ENCODE measurements around the gene RRP1B.

Gene RRP1B

GRCh38 chr21:43631411-43632107 is 27.8 kb upstream of the RRP1B start:
- Histone ChIP-seq H3K4me1 (ENCODE audit: insufficient read depth, insufficient read length) (no peaks in the 10 kb centered on the region), H3K4me3 (ENCODE audit: insufficient read length, low read depth) (no peak overlapping the region), H3K36me3 (ENCODE audit: insufficient read depth, insufficient read length, low read length) (no peaks in the 10 kb centered on the region), H3K9me3 (ENCODE audit: insufficient read depth, low read length) (peaks cover 18% of the 10 kb centered on the region; the same call in 1 of the 2 replicates), H3K9ac (ENCODE audit: insufficient read length, low read depth) (no peak overlapping the region), H3K27me3 (ENCODE audit: insufficient read depth, insufficient read length) (no peaks in the 10 kb centered on the region)
- TF ChIP-seq ZNF274 (IDR thresholded peaks at IDR 0.05; ENCODE audit: low read depth, low read length) (no peak), YY1 (IDR thresholded peaks at IDR 0.05; ENCODE audit: insufficient read depth, insufficient read length) (no peak), SUZ12 (IDR thresholded peaks at IDR 0.05; ENCODE audit: extremely low read depth, insufficient read depth, insufficient read length) (no peak)
- DNase-seq (ENCODE audit: low read depth, low spot score) = no peak

GRCh38 chr21:43632373-43632905 is 26.9 kb upstream of the RRP1B start:
- Histone ChIP-seq H3K9ac (ENCODE audit: insufficient read length, low read depth) (no peak overlapping the region), H3K9me3 (ENCODE audit: insufficient read depth, low read length) (peaks cover 15% of the 10 kb centered on the region; the same call in 1 of the 2 replicates), H3K4me3 (ENCODE audit: insufficient read length, low read depth) (no peak overlapping the region), H3K4me1 (ENCODE audit: insufficient read depth, insufficient read length) (no peaks in the 10 kb centered on the region), H3K27me3 (ENCODE audit: insufficient read depth, insufficient read length) (no peaks in the 10 kb centered on the region), H3K36me3 (ENCODE audit: insufficient read depth, insufficient read length, low read length) (no peaks in the 10 kb centered on the region)
- no peak for DNase-seq (ENCODE audit: low read depth, low spot score)
- TF ChIP-seq SUZ12 (IDR thresholded peaks at IDR 0.05; ENCODE audit: extremely low read depth, insufficient read depth, insufficient read length) = no peak
- TF ChIP-seq ZNF274 (IDR thresholded peaks at IDR 0.05; ENCODE audit: low read depth, low read length) = no peak
- TF ChIP-seq YY1 (IDR thresholded peaks at IDR 0.05; ENCODE audit: insufficient read depth, insufficient read length) = no peak

GRCh38 chr21:43634618-43635017 is 24.7 kb upstream of the RRP1B start:
- Histone ChIP-seq H3K4me3 (ENCODE audit: insufficient read length, low read depth) (no peak overlapping the region), H3K9me3 (ENCODE audit: insufficient read depth, low read length) (no peaks in the 10 kb centered on the region), H3K4me1 (ENCODE audit: insufficient read depth, insufficient read length) (no peaks in the 10 kb centered on the region), H3K27me3 (ENCODE audit: insufficient read depth, insufficient read length) (no peaks in the 10 kb centered on the region), H3K9ac (ENCODE audit: insufficient read length, low read depth) (no peak overlapping the region), H3K36me3 (ENCODE audit: insufficient read depth, insufficient read length, low read length) (no peaks in the 10 kb centered on the region)
- no peak for DNase-seq (ENCODE audit: low read depth, low spot score)
- TF ChIP-seq YY1 (IDR thresholded peaks at IDR 0.05; ENCODE audit: insufficient read depth, insufficient read length) = no peak
- no peak for TF ChIP-seq ZNF274 (IDR thresholded peaks at IDR 0.05; ENCODE audit: low read depth, low read length)
- no peak for TF ChIP-seq SUZ12 (IDR thresholded peaks at IDR 0.05; ENCODE audit: extremely low read depth, insufficient read depth, insufficient read length)

GRCh38 chr21:43635436-43635835 is 23.9 kb upstream of the RRP1B start:
- Histone ChIP-seq H3K4me3 (ENCODE audit: insufficient read length, low read depth) (no peak overlapping the region), H3K4me1 (ENCODE audit: insufficient read depth, insufficient read length) (no peaks in the 10 kb centered on the region), H3K9me3 (ENCODE audit: insufficient read depth, low read length) (no peaks in the 10 kb centered on the region), H3K36me3 (ENCODE audit: insufficient read depth, insufficient read length, low read length) (no peaks in the 10 kb centered on the region), H3K27me3 (ENCODE audit: insufficient read depth, insufficient read length) (no peaks in the 10 kb centered on the region), H3K9ac (ENCODE audit: insufficient read length, low read depth) (no peak overlapping the region)
- TF ChIP-seq SUZ12 (IDR thresholded peaks at IDR 0.05; ENCODE audit: extremely low read depth, insufficient read depth, insufficient read length) (no peak), ZNF274 (IDR thresholded peaks at IDR 0.05; ENCODE audit: low read depth, low read length) (no peak), YY1 (IDR thresholded peaks at IDR 0.05; ENCODE audit: insufficient read depth, insufficient read length) (no peak)
- no peak for DNase-seq (ENCODE audit: low read depth, low spot score)

GRCh38 chr21:43637530-43638158 is 21.7 kb upstream of the RRP1B start:
- no peak overlapping the region for H3K4me3 ChIP-seq (ENCODE audit: insufficient read length, low read depth)
- H3K9me3 ChIP-seq (ENCODE audit: insufficient read depth, low read length) = no peaks in the 10 kb centered on the region
- no peak for DNase-seq (ENCODE audit: low read depth, low spot score)
- H3K36me3 ChIP-seq (ENCODE audit: insufficient read depth, insufficient read length, low read length) = no peaks in the 10 kb centered on the region
- TF ChIP-seq ZNF274 (IDR thresholded peaks at IDR 0.05; ENCODE audit: low read depth, low read length) = no peak
- no peak for TF ChIP-seq SUZ12 (IDR thresholded peaks at IDR 0.05; ENCODE audit: extremely low read depth, insufficient read depth, insufficient read length)
- TF ChIP-seq YY1 (IDR thresholded peaks at IDR 0.05; ENCODE audit: insufficient read depth, insufficient read length) = no peak
- no peaks in the 10 kb centered on the region for H3K27me3 ChIP-seq (ENCODE audit: insufficient read depth, insufficient read length)
- H3K4me1 ChIP-seq (ENCODE audit: insufficient read depth, insufficient read length) = no peaks in the 10 kb centered on the region
- no peak overlapping the region for H3K9ac ChIP-seq (ENCODE audit: insufficient read length, low read depth)

- Histone ChIP-seq H3K4me3 (ENCODE audit: insufficient read length, low read depth) (no peak overlapping the region), H3K4me1 (ENCODE audit: insufficient read depth, insufficient read length) (no peaks in the 10 kb centered on the region), H3K9me3 (ENCODE audit: insufficient read depth, low read length) (no peaks in the 10 kb centered on the region), H3K9ac (ENCODE audit: insufficient read length, low read depth) (no peak overlapping the region), H3K36me3 (ENCODE audit: insufficient read depth, insufficient read length, low read length) (no peaks in the 10 kb centered on the region), H3K27me3 (ENCODE audit: insufficient read depth, insufficient read length) (no peaks in the 10 kb centered on the region)
- TF ChIP-seq YY1 (IDR thresholded peaks at IDR 0.05; ENCODE audit: insufficient read depth, insufficient read length) (no peak), ZNF274 (IDR thresholded peaks at IDR 0.05; ENCODE audit: low read depth, low read length) (no peak), SUZ12 (IDR thresholded peaks at IDR 0.05; ENCODE audit: extremely low read depth, insufficient read depth, insufficient read length) (no peak)
- DNase-seq (ENCODE audit: low read depth, low spot score) = no peak
Measured at GRCh38 chr21:43639470-43640353, 19.6 kb upstream of the RRP1B start.
